Measurements from ENCODE around the gene MGAT3. TPM values are rescaled to one million over a fixed set of nuclear protein-coding genes. Genes with fewer than 3 reads are reported as not detected.

MGAT3 gene
- total and polyA plus RNA-seq, 9 donors = 1.7 to 9.6 (median 4.7) TPM

- Histone ChIP-seq H3K27me3 (ENCODE audit: control insufficient read depth, insufficient read depth, low read length) (peaks cover 27% of the 10 kb centered on the region), H3K27ac (ENCODE audit: low read length) (no peak overlapping the region), H3K36me3 (ENCODE audit: control insufficient read depth, insufficient read depth, low read length) (no peaks in the 10 kb centered on the region), H3K4me3 (ENCODE audit: low read length) (no peak overlapping the region), H3K4me1 (ENCODE audit: control insufficient read depth, insufficient read depth, low read length) (peaks cover 22% of the 10 kb centered on the region), H3K9me3 (replicated peaks; ENCODE audit: control insufficient read depth, low read depth, low read length) (no peaks in the 10 kb centered on the region)
- DNase-seq = no peak
- 68% methylated on average over 10 of the region's 11 CpGs for WGBS (ENCODE audit: insufficient coverage)
Observed at GRCh38 chr22:39459681-39460080, 2.9 kb downstream of the MGAT3 start.

GRCh38 chr22:39462443-39463221, 5.8 kb downstream of the MGAT3 start:
- Histone ChIP-seq H3K4me1 (ENCODE audit: control insufficient read depth, insufficient read depth, low read length) (peaks cover 28% of the 10 kb centered on the region), H3K27me3 (ENCODE audit: control insufficient read depth, insufficient read depth, low read length) (peaks cover 19% of the 10 kb centered on the region), H3K9me3 (replicated peaks; ENCODE audit: control insufficient read depth, low read depth, low read length) (no peaks in the 10 kb centered on the region), H3K27ac (ENCODE audit: low read length) (peak overlapping the region; percentile 82), H3K36me3 (ENCODE audit: control insufficient read depth, insufficient read depth, low read length) (no peaks in the 10 kb centered on the region), H3K4me3 (ENCODE audit: low read length) (no peak overlapping the region)
- DNase-seq = peak; percentile 50
- WGBS (ENCODE audit: insufficient coverage) = 60% methylated on average over 8 of the region's 13 CpGs

GRCh38 chr22:39463277-39463676, 6.5 kb downstream of the MGAT3 start:
- peak overlapping the region; percentile 82 for H3K27ac ChIP-seq (ENCODE audit: low read length)
- whole genome bisulfite sequencing (ENCODE audit: insufficient coverage) = 79% methylated on average over 6 of the region's 6 CpGs
- no peak for DNase-seq
- H3K4me1 ChIP-seq (ENCODE audit: control insufficient read depth, insufficient read depth, low read length) = peaks cover 24% of the 10 kb centered on the region
- H3K36me3 ChIP-seq (ENCODE audit: control insufficient read depth, insufficient read depth, low read length) = no peaks in the 10 kb centered on the region
- H3K4me3 ChIP-seq (ENCODE audit: low read length) = no peak overlapping the region
- no peaks in the 10 kb centered on the region for H3K9me3 ChIP-seq (replicated peaks; ENCODE audit: control insufficient read depth, low read depth, low read length)
- peaks cover 14% of the 10 kb centered on the region for H3K27me3 ChIP-seq (ENCODE audit: control insufficient read depth, insufficient read depth, low read length)

- no peak overlapping the region for H3K27ac ChIP-seq (ENCODE audit: low read length)
- DNase-seq = no peak
- H3K9me3 ChIP-seq (replicated peaks; ENCODE audit: control insufficient read depth, low read depth, low read length) = no peaks in the 10 kb centered on the region
Observed at GRCh38 chr22:39463931-39464390, 7.1 kb downstream of the MGAT3 start.

GRCh38 chr22:39466228-39467006, 9.6 kb downstream of the MGAT3 start:
- Histone ChIP-seq H3K27ac (ENCODE audit: low read length) (no peak overlapping the region), H3K4me3 (ENCODE audit: low read length) (no peak overlapping the region), H3K27me3 (ENCODE audit: control insufficient read depth, insufficient read depth, low read length) (no peaks in the 10 kb centered on the region), H3K9me3 (replicated peaks; ENCODE audit: control insufficient read depth, low read depth, low read length) (no peaks in the 10 kb centered on the region), H3K36me3 (ENCODE audit: control insufficient read depth, insufficient read depth, low read length) (no peaks in the 10 kb centered on the region), H3K4me1 (ENCODE audit: control insufficient read depth, insufficient read depth, low read length) (peaks cover 40% of the 10 kb centered on the region)
- DNase-seq = no peak
- 67% methylated on average over 16 of the region's 21 CpGs for WGBS (ENCODE audit: insufficient coverage)

More at GRCh38 chr22:39463931-39464390, 7.1 kb downstream of the MGAT3 start:
- Histone ChIP-seq H3K4me3 (ENCODE audit: low read length) (no peak overlapping the region), H3K27me3 (ENCODE audit: control insufficient read depth, insufficient read depth, low read length) (peaks cover 8% of the 10 kb centered on the region), H3K4me1 (ENCODE audit: control insufficient read depth, insufficient read depth, low read length) (peaks cover 19% of the 10 kb centered on the region), H3K36me3 (ENCODE audit: control insufficient read depth, insufficient read depth, low read length) (no peaks in the 10 kb centered on the region)
- WGBS (ENCODE audit: insufficient coverage) = 80% methylated on average over 10 of the region's 10 CpGs

GRCh38 chr22:39467390-39467895, 10.6 kb downstream of the MGAT3 start:
- WGBS (ENCODE audit: insufficient coverage) = 84% methylated on average over 16 of the region's 17 CpGs
- Histone ChIP-seq H3K27ac (ENCODE audit: low read length) (no peak overlapping the region), H3K4me3 (ENCODE audit: low read length) (no peak overlapping the region), H3K36me3 (ENCODE audit: control insufficient read depth, insufficient read depth, low read length) (no peaks in the 10 kb centered on the region), H3K27me3 (ENCODE audit: control insufficient read depth, insufficient read depth, low read length) (no peaks in the 10 kb centered on the region), H3K9me3 (replicated peaks; ENCODE audit: control insufficient read depth, low read depth, low read length) (no peaks in the 10 kb centered on the region), H3K4me1 (ENCODE audit: control insufficient read depth, insufficient read depth, low read length) (peaks cover 45% of the 10 kb centered on the region)
- no peak for DNase-seq

- Histone ChIP-seq H3K4me1 (ENCODE audit: control insufficient read depth, insufficient read depth, low read length) (peaks cover 51% of the 10 kb centered on the region), H3K27ac (ENCODE audit: low read length) (no peak overlapping the region)
Observed at GRCh38 chr22:39468487-39469325, 11.9 kb downstream of the MGAT3 start.

GRCh38 chr22:39469326-39469680, 12.5 kb downstream of the MGAT3 start:
- Histone ChIP-seq H3K36me3 (ENCODE audit: control insufficient read depth, insufficient read depth, low read length) (no peaks in the 10 kb centered on the region), H3K27ac (ENCODE audit: low read length) (no peak overlapping the region), H3K9me3 (replicated peaks; ENCODE audit: control insufficient read depth, low read depth, low read length) (no peaks in the 10 kb centered on the region), H3K27me3 (ENCODE audit: control insufficient read depth, insufficient read depth, low read length) (no peaks in the 10 kb centered on the region), H3K4me3 (ENCODE audit: low read length) (no peak overlapping the region), H3K4me1 (ENCODE audit: control insufficient read depth, insufficient read depth, low read length) (peaks cover 57% of the 10 kb centered on the region)
- WGBS (ENCODE audit: insufficient coverage) = 96% methylated on average over 5 of the region's 6 CpGs
- no peak for DNase-seq

More at GRCh38 chr22:39468487-39469325, 11.9 kb downstream of the MGAT3 start:
- no peaks in the 10 kb centered on the region for H3K36me3 ChIP-seq (ENCODE audit: control insufficient read depth, insufficient read depth, low read length)
- DNase-seq = no peak
- no peaks in the 10 kb centered on the region for H3K27me3 ChIP-seq (ENCODE audit: control insufficient read depth, insufficient read depth, low read length)
- no peak overlapping the region for H3K4me3 ChIP-seq (ENCODE audit: low read length)
- WGBS (ENCODE audit: insufficient coverage) = 69% methylated on average over 17 of the region's 18 CpGs
- H3K9me3 ChIP-seq (replicated peaks; ENCODE audit: control insufficient read depth, low read depth, low read length) = no peaks in the 10 kb centered on the region

- Histone ChIP-seq H3K27ac (ENCODE audit: low read length) (peak overlapping the region; percentile 13), H3K4me1 (ENCODE audit: control insufficient read depth, insufficient read depth, low read length) (peaks cover 62% of the 10 kb centered on the region), H3K9me3 (replicated peaks; ENCODE audit: control insufficient read depth, low read depth, low read length) (no peaks in the 10 kb centered on the region), H3K27me3 (ENCODE audit: control insufficient read depth, insufficient read depth, low read length) (no peaks in the 10 kb centered on the region), H3K36me3 (ENCODE audit: control insufficient read depth, insufficient read depth, low read length) (no peaks in the 10 kb centered on the region), H3K4me3 (ENCODE audit: low read length) (no peak overlapping the region)
- 58% methylated on average over 24 of the region's 26 CpGs for WGBS (ENCODE audit: insufficient coverage)
- no peak for DNase-seq
Observed at GRCh38 chr22:39469681-39470450, 13.1 kb downstream of the MGAT3 start.
